HG02678 (cell line): ENCODE data around the gene CRAT.

Experiments used
- ATAC-seq: cut with Tn5 transposase; IDR thresholded peaks from one replicate; pipeline ENCODE4 v1.9.1; 2021; ENCODE audit warnings: mild to moderate bottlenecking, moderate library complexity; ENCODE audit not compliant: unreplicated experiment

CRAT gene

GRCh38 chr9:129068990-129069861, 41.4 kb downstream of the CRAT start:
- peak; percentile 83 for ATAC-seq

- no peak for ATAC-seq
Observed at GRCh38 chr9:129068110-129068509, 42.5 kb downstream of the CRAT start.

GRCh38 chr9:129064499-129064908, 46.1 kb downstream of the CRAT start:
- no peak for ATAC-seq

- ATAC-seq, result no peak
Observed at GRCh38 chr9:129063061-129063460, 47.5 kb downstream of the CRAT start.

GRCh38 chr9:129060991-129061390, 49.6 kb downstream of the CRAT start:
- no peak for ATAC-seq

- no peak for ATAC-seq
Observed at GRCh38 chr9:129059796-129060785, 50.5 kb downstream of the CRAT start.

GRCh38 chr9:129058965-129059795, 51.4 kb downstream of the CRAT start:
- no peak for ATAC-seq

GRCh38 chr9:129054163-129054851, 56.3 kb downstream of the CRAT start:
- ATAC-seq, result no peak

- no peak for ATAC-seq
Observed at GRCh38 chr9:129053020-129053419, 57.6 kb downstream of the CRAT start.

- no peak for ATAC-seq
Observed at GRCh38 chr9:129052592-129052991, 58.0 kb downstream of the CRAT start.
